Fibroblast of the aortic adventitia (primary cell): ENCODE results near the gene SURF6. TPM values are rescaled to one million over a fixed set of nuclear protein-coding genes. Genes with fewer than 3 reads are reported as not detected.

Source experiments
- DNase-seq: peaks from one replicate; pipeline ENCODE4 v3.0.0-alpha.2; 2010; ENCODE audit warnings: low read depth
- H3K4me3 ChIP-seq: 2 replicates; pipeline ENCODE4 v1.5.1; 2011; ENCODE audit warnings: low read depth, mild to moderate bottlenecking, control low read depth, low read length, moderate library complexity
- total RNA-seq: library from RNA; depleted of rRNA; stranded (reverse); fragments of >200 nt; gene quantifications from 2 replicates; pipeline ENCODE4 v1.2.3, GENCODE V29; 2012; ENCODE audit warnings: low replicate concordance
- TF ChIP-seq, protein P1 (sequence below): IDR thresholded peaks from 2 replicates; pipeline ENCODE4 v1.5.1; 2011; ENCODE audit warnings: mild to moderate bottlenecking, low read length, control low read depth, inconsistent platforms; ENCODE audit not compliant: insufficient read depth

SURF6 gene
- total RNA-seq, 1 donor, result 6.9 TPM

DNA sequence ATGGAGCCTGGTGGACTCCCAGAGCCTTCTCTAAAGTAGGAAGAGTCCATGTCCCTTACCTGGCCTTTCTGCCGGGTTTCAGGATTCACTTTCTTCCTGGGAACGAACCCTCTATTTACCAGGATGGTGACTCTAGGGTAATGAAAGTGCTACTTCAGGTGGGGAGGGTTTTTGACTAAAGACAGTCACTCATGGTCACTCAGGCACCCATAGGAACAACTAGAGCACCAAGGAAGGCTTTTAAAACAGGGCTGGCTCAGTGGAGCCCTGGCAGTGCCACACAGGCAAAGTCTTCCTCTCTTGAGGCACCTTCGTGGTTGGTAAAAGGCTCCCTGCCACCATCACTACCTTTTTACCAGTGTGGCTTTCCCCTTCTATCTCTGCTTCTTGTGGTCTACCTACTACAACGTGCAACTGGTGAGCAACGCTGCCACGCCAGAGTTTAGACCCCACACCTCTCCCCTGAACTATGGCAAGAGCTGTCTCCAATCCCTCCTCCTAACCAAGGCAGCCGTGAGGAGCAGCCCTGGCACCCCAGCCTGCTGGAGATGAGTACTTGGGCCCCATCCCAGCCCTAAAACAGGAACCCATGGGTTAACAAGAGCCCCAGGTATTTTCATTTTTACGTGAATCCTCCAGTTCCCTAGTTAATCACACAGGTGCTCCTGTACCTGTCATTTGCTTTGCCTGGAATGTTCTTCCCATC, 16.8 kb upstream of the SURF6 start:
- TF ChIP-seq, protein P1, sequence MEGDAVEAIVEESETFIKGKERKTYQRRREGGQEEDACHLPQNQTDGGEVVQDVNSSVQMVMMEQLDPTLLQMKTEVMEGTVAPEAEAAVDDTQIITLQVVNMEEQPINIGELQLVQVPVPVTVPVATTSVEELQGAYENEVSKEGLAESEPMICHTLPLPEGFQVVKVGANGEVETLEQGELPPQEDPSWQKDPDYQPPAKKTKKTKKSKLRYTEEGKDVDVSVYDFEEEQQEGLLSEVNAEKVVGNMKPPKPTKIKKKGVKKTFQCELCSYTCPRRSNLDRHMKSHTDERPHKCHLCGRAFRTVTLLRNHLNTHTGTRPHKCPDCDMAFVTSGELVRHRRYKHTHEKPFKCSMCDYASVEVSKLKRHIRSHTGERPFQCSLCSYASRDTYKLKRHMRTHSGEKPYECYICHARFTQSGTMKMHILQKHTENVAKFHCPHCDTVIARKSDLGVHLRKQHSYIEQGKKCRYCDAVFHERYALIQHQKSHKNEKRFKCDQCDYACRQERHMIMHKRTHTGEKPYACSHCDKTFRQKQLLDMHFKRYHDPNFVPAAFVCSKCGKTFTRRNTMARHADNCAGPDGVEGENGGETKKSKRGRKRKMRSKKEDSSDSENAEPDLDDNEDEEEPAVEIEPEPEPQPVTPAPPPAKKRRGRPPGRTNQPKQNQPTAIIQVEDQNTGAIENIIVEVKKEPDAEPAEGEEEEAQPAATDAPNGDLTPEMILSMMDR, result no peak
- H3K4me3 ChIP-seq, result no peak overlapping the region
- no peak for DNase-seq

DNA sequence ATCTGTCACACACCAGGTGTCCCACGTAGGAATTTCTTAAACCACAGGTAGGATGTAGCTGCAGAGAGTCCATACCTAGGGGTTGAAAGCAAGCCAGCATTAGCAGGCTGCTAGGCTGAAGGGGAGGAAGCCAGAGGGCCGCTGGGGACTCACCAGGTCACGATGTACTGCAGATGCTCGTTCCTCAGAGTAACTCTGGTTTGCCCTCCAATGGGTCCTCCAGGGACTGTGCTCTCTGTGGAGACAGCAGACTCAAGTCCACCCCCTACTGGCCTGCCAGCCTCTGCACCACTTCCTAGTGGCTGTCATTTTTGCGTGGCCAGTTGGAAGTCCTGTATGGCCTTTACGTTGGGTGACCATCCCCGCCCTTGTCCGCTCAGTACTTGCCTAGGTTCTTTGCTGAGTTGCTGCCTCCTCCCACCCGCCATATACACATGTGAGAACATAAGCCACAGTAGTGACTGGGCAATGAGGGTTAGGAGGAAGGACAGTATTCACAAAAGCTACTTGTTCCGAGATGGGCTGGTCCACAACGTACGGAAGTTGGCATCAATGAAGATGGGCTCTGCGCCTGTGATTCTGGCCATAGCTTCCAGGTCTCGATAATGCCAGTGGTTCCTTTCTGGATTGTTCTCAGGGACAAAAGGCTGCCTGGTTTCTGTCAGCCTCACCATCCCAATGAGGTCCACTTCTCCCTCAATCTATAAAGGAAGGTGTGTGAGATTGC, 16.1 kb upstream of the SURF6 start:
- H3K4me3 ChIP-seq, result no peak overlapping the region
- peak; percentile 56 for DNase-seq
- TF ChIP-seq, protein P1, result peak; percentile 64

DNA sequence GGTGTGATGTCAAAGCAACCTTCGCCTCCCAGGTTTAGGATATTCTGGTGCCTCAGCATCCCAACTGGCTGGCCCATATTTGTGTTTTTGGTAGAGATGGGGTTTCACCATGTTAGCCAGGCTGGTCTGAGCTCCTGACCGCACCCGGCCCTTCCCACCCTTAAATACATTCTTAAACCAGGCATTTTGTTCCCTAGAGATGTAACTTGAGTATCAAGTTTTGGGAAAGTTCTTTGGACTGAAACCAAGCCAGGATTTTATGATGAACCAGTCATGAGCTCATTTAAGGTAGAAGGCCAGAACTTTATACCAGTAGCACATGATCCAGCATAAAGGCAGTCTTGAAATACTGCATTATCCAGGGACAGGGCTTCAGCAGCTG, 15.5 kb upstream of the SURF6 start:
- no peak overlapping the region for H3K4me3 ChIP-seq
- TF ChIP-seq, protein P1, result no peak
- DNase-seq, result peak; percentile 39

DNA sequence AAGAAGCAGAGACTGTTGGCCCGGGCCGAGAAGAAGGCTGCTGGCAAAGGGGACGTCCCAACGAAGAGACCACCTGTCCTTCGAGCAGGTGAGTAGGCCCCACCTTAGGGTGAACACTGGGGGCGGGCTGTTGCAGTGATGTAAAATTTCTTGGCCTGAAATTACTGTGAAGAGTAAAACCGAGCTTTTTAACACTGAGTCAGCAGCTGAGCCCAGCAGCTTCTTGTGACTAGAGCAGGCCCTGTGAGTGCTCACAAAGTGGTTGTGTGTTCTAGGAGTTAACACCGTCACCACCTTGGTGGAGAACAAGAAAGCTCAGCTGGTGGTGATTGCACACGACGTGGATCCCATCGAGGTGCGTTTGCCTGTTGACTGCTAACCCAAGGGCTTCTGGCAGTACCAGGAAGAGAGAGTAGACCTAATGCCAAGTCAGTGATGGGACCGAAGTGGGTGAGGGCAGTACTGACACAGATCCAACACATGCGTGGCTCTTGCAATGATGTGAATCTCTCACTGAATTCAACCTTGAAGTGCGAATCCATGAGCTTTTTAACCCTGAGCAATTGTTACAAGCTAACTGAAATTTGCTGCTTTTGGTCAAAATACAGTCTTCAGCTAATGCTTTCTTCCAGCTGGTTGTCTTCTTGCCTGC, 14.1 kb upstream of the SURF6 start:
- DNase-seq, result no peak
- H3K4me3 ChIP-seq, result no peak overlapping the region
- TF ChIP-seq, protein P1, result no peak

DNA sequence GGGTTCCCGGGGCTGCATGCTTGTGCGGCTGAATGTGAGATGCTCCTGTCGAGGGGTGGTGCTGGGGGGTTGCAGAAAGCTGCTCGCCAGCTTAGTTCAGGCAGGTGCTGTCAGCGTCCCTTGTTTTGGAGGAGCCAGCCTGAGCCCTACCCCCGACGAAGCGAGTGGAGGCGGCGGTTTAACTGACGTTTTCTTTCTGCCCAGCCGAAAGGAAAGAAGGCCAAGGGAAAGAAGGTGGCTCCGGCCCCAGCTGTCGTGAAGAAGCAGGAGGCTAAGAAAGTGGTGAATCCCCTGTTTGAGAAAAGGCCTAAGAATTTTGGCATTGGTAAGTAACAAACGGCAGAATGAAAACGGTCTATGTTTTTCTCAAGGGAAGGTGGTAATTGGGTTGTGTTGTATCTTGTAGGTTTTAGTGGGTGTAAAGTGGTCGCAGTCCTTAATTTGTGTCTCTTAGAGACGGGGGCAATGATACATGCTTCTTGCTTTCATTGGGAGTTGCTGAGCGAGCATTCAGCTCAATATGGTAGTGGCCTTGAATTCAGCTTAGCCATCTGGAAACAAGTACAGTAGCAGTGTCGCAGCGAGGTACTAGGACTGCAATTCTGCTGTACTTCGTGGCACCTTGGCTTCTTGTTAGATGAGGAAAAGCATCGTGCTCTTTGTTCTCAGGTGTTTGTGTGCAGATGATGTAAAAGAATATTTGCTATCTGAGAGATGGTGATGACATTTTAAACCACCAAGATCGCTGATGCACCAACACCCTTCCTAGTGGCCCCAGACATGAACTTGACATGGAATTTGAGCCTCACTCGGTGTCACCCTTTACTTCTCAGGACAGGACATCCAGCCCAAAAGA, 13.0 kb upstream of the SURF6 start:
- peak overlapping the region; percentile 97 for H3K4me3 ChIP-seq
- no peak for DNase-seq
- TF ChIP-seq, protein P1, result no peak

DNA sequence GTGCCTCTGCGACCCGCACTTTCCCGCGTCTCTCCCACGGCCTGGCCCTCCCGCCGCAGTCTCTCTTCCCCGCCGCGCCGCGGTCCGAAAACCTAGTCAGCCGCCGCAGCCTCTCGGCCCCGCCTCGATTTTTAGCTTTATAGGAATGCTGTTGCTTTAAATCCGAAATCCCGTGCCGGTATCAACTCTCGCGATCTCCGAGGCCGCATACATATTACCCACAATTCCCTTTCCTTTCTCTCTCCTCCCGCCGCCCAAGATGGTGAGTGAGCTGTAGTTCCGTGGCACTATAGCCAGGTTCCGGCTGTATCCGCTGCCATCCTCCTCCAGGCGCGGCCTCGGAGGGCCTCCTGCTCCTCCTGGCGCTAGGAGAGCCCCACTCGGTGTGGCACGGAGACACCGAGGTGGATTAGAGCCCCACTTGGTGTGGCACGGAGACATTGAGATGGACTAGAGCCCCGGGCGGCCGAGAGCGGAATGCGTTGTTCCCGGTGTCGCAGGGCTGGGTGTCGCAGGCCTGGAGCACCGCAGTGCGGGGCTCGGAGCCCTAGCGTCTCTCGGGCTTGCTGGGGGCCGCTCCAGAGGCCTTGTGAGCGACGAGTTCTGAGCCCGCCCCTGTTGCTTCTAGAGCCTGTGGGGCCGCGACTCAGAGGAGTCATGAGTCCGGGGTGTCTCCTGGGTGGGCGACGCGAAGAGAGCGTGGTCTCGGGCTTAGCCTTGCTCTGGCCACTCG, 12.2 kb upstream of the SURF6 start, which contains the start of the genes MED22 and RPL7A:
Gene MED22, minus strand, starts transcription at position 147 of the 733 bp plus-strand sequence. CDS start 1,469 bp downstream, outside the sequence.
Gene RPL7A, plus strand, starts transcription at position 234 of the 733 bp plus-strand sequence. Its CDS starts 26 bp downstream, at position 260.
- DNase-seq, result peak; percentile 98
- TF ChIP-seq, protein P1, result no peak
- peak within 1 kb of the TSS; percentile 97 for H3K4me3 ChIP-seq
